Thyroid gland (tissue), 4 donors: ENCODE measurements around the gene FAIM2. TPM values are rescaled to one million over a fixed set of nuclear protein-coding genes. Genes with fewer than 3 reads are reported as not detected.

Source experiments
- DNase-seq, 2 donors: peaks; one replicate each; pipeline ENCODE4 v3.0.0-alpha.2; 2019
- H3K27ac ChIP-seq, 3 donors: fragments of 200-600 bp; sonication (generic); 1 replicate in 2 of 3; 2 replicates in 1 of 3; pipeline ENCODE4 v1.5.1; 2016 to 2019; ENCODE audit warnings: mild to moderate bottlenecking in 1 of 3, moderate library complexity in 1 of 3
- H3K27me3 ChIP-seq: fragments of 200-600 bp; sonication (generic); one replicate; pipeline ENCODE4 v1.5.1; 2019
- H3K36me3 ChIP-seq, 2 donors: fragments of 200-600 bp; sonication (generic); one replicate each; pipeline ENCODE4 v1.5.1; 2016 to 2019
- H3K4me1 ChIP-seq, 2 donors: fragments of 200-600 bp; sonication (generic); one replicate each; pipeline ENCODE4 v1.5.1; 2017 to 2019
- H3K4me3 ChIP-seq, 3 donors: fragments of 200-600 bp; sonication (generic); replicated peaks in 1 of 3; 1 replicate in 2 of 3; 2 replicates in 1 of 3; pipeline ENCODE4 v1.5.1; 2016; ENCODE audit warnings: mild to moderate bottlenecking in 1 of 3
- H3K9me3 ChIP-seq: fragments of 200-600 bp; sonication (generic); one replicate; pipeline ENCODE4 v1.5.1; 2017
- POLR2A ChIP-seq, 2 donors: fragments of 450-650 bp; IDR thresholded peaks; one replicate each; pipeline ENCODE4 v1.6.1; 2017; ENCODE audit warnings: antibody characterized with exemption in 2 of 2, mild to moderate bottlenecking in 2 of 2, moderate library complexity in 1 of 2
- WGBS, 2 donors: methylation state at CpG; one replicate each; pipeline ENCODE4 v1.1.5; 2017; 5-methylcytosine and 5-hydroxymethylcytosine counted together
- intact Hi-C: fragments of 100-400 bp; cut with DNase I; formaldehyde crosslinking; loops from one replicate; pipeline ENCODE4 v1.15.1; 2023
- total RNA-seq, 4 donors: library from RNA; depleted of rRNA; stranded (reverse); fragments of >200 nt; gene quantifications; one replicate each; pipeline ENCODE4 v1.2.3, GENCODE V29; 2016
- TF ChIP-seq, protein P1 (sequence below), 6 experiments: fragments of 200-600 bp in 3 of 6; fragments of 450-650 bp in 3 of 6; sonication (generic) in 3 of 6; IDR thresholded peaks; one replicate each; pipeline ENCODE4 v1.5.1; 2016 to 2019; ENCODE audit warnings: antibody characterized with exemption in 6 of 6, mild to moderate bottlenecking in 2 of 6, inconsistent platforms in 1 of 6, moderate library complexity in 1 of 6

FAIM2 gene
- total RNA-seq, 4 donors from 2014 or later, result 0.13 to 3.0 (median 0.33) TPM; not detected in 1

DNA sequence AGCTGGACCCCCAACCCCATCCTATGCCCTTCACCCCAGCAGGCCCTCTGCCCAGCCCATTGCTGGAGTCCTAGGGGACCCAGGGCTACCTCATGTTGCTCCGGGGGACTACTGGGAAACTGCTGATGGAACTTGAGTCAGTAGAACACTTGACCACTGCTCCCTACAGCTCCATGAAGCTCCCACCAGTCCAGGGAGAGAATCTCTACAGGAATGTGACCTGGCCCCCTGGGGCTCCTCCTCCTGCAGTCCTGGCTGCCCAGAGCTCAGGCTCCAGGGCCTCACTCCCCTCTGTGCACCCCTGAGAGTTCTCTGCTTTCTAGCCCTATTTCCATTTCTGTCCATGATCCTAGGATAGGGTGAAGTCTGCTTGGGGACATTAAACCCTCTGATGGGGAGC, 36.0 kb upstream of the FAIM2 start:
- no peak overlapping the region for H3K4me3 ChIP-seq
- H3K27ac ChIP-seq, result no peak overlapping the region
- no peak for DNase-seq
- H3K9me3 ChIP-seq, result no peaks in the 10 kb centered on the region
- intact Hi-C loops, result no loop called here
- peaks cover 8 to 17% of the 10 kb centered on the region in 2 donors for H3K4me1 ChIP-seq
- TF ChIP-seq, protein P1, sequence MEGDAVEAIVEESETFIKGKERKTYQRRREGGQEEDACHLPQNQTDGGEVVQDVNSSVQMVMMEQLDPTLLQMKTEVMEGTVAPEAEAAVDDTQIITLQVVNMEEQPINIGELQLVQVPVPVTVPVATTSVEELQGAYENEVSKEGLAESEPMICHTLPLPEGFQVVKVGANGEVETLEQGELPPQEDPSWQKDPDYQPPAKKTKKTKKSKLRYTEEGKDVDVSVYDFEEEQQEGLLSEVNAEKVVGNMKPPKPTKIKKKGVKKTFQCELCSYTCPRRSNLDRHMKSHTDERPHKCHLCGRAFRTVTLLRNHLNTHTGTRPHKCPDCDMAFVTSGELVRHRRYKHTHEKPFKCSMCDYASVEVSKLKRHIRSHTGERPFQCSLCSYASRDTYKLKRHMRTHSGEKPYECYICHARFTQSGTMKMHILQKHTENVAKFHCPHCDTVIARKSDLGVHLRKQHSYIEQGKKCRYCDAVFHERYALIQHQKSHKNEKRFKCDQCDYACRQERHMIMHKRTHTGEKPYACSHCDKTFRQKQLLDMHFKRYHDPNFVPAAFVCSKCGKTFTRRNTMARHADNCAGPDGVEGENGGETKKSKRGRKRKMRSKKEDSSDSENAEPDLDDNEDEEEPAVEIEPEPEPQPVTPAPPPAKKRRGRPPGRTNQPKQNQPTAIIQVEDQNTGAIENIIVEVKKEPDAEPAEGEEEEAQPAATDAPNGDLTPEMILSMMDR (IDR thresholded peaks at IDR 0.05), result no peak
- TF ChIP-seq POLR2A (IDR thresholded peaks at IDR 0.05), result no peak
- H3K36me3 ChIP-seq, result no peaks in the 10 kb centered on the region
- no CpG with 5 or more reads among the region's 1 CpG for WGBS, 2 donors
- no peaks in the 10 kb centered on the region for H3K27me3 ChIP-seq

DNA sequence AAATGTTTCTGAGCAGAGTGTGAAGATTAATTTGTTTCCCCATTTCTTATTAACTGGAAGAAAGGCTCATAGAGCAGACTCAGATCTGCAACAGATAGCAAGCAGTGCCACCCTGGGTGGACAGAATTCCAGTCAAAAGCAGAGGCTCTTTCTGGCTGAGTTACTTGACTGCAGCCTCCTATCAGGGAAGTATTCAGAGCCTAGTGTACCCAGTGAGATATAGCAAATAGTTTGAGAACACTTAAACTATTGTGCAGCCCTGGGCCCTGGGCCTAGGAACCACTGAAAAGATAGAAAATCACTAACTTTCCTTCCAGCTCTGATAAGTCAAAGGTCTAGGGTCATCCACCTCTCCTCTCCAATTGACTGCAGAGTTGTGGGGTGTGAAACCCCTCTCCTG, 35.6 kb upstream of the FAIM2 start:
- Histone ChIP-seq H3K27ac (no peak overlapping the region), H3K9me3 (no peaks in the 10 kb centered on the region), H3K4me1 (peaks cover 8 to 17% of the 10 kb centered on the region in 2 donors), H3K27me3 (no peaks in the 10 kb centered on the region), H3K36me3 (no peaks in the 10 kb centered on the region), H3K4me3 (no peak overlapping the region)
- DNase-seq, result no peak
- no peak for TF ChIP-seq POLR2A (IDR thresholded peaks at IDR 0.05)
- TF ChIP-seq, protein P1 (IDR thresholded peaks at IDR 0.05), result no peak
- intact Hi-C loops, result no loop called here

- Histone ChIP-seq H3K4me1 (peaks cover under 1 to 5% of the 10 kb centered on the region in 2 donors), H3K4me3 (no peak overlapping the region), H3K9me3 (no peaks in the 10 kb centered on the region), H3K27me3 (no peaks in the 10 kb centered on the region), H3K27ac (no peak overlapping the region), H3K36me3 (no peaks in the 10 kb centered on the region)
- 75 to 91% methylated on average over 8 of the region's 8 CpGs for WGBS, 2 donors
- DNase-seq, result no peak
- intact Hi-C loops, result no loop called here
- TF ChIP-seq POLR2A (IDR thresholded peaks at IDR 0.05), result no peak
- TF ChIP-seq, protein P1 (IDR thresholded peaks at IDR 0.05), result no peak
These were observed 34.1 kb upstream of the FAIM2 start for GRCh38 chr12:49937639-49938300.

DNA sequence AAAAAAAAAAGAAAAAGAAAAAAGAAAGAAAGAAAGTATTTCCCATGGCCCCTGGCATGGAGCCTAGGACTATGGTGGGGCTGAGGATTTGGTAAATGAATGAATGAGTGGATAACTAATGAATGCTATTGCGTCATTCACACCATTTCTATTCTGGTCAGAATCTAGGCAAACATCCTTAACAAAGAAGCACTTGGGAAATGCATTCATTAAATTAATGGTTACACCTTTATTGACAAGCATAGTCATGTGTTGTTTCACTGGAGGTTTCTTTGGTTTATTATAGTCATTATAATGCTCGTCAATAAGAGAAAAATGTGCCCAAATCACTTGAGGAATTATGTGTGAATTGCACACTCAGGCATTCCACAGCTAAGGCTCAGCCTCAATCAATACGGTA, 33.2 kb upstream of the FAIM2 start:
- no peak for TF ChIP-seq POLR2A (IDR thresholded peaks at IDR 0.05)
- TF ChIP-seq, protein P1 (IDR thresholded peaks at IDR 0.05), result no peak
- Histone ChIP-seq H3K9me3 (no peaks in the 10 kb centered on the region), H3K27me3 (no peaks in the 10 kb centered on the region), H3K36me3 (no peaks in the 10 kb centered on the region), H3K4me3 (no peak overlapping the region), H3K4me1 (no peaks in the 10 kb centered on the region), H3K27ac (no peak overlapping the region)
- 95 to 96% methylated on average over 3 of the region's 3 CpGs for WGBS, 2 donors
- intact Hi-C loops, result no loop called here
- no peak for DNase-seq

- no peak for DNase-seq
- intact Hi-C loops, result no loop called here
- Histone ChIP-seq H3K36me3 (no peaks in the 10 kb centered on the region), H3K27ac (no peak overlapping the region), H3K27me3 (no peaks in the 10 kb centered on the region), H3K4me1 (no peaks in the 10 kb centered on the region), H3K9me3 (no peaks in the 10 kb centered on the region), H3K4me3 (no peak overlapping the region)
- no peak for TF ChIP-seq POLR2A (IDR thresholded peaks at IDR 0.05)
- TF ChIP-seq, protein P1 (IDR thresholded peaks at IDR 0.05), result no peak
- 91 to 93% methylated on average over 3 of the region's 3 CpGs for WGBS, 2 donors
These were observed 30.8 kb upstream of the FAIM2 start for GRCh38 chr12:49934505-49934904.
